ENCODE data around the gene BCLAF1.

- TF ChIP-seq CTCF (IDR thresholded peaks at IDR 0.05; ENCODE audit: poor library complexity, severe bottlenecking) (no peak), EZH2 (IDR thresholded peaks at IDR 0.05; ENCODE audit: borderline replicate concordance, insufficient read depth, low read length, poor library complexity, severe bottlenecking) (no peak), SMC3 (conservative IDR thresholded peaks at IDR 0.05; ENCODE audit: poor library complexity) (no peak), REST (IDR thresholded peaks at IDR 0.05; ENCODE audit: borderline replicate concordance) (no peak), POLR2AphosphoS5 (IDR thresholded peaks at IDR 0.05) (no peak)
Measured at GRCh38 chr6:136228814-136229213, 60.8 kb downstream of the BCLAF1 start.

Measured in neural cell (in vitro differentiated cells).